Astrocyte (in vitro differentiated cells and primary cell): ENCODE data around the gene PDE7B. TPM values are rescaled to one million over a fixed set of nuclear protein-coding genes. Genes with fewer than 3 reads are reported as not detected.

ENCODE experiments used
- DNase-seq: peaks from one replicate; pipeline ENCODE4 v3.0.0-alpha.2; 2010; ENCODE audit warnings: low read depth
- FAIRE-seq: peaks from 2 replicates; lab custom pipeline; 2011; peaks lifted over from hg19 to GRCh38; lab: Jason Lieb, UNC
- H2AFZ ChIP-seq: 2 replicates; pipeline ENCODE4 v1.6.0; 2012; ENCODE audit warnings: low read depth, low read length, inconsistent platforms
- H3K27ac ChIP-seq: 2 replicates; pipeline ENCODE4 v1.5.1; 2011; ENCODE audit warnings: low read depth, low read length, inconsistent platforms
- H3K27me3 ChIP-seq: 2 replicates; pipeline ENCODE4 v1.6.0; 2011; ENCODE audit warnings: low read length, inconsistent platforms; ENCODE audit not compliant: insufficient read depth
- H3K36me3 ChIP-seq: 2 replicates; pipeline ENCODE4 v1.5.1; 2011; ENCODE audit warnings: low read length, inconsistent platforms; ENCODE audit not compliant: insufficient read depth
- H3K4me1 ChIP-seq: 2 replicates; pipeline ENCODE4 v1.5.1; 2011; ENCODE audit warnings: low read length, inconsistent platforms; ENCODE audit not compliant: insufficient read depth
- H3K4me2 ChIP-seq: 2 replicates; pipeline ENCODE4 v1.6.0; 2012; ENCODE audit warnings: low read length, inconsistent platforms
- H3K4me3 ChIP-seq: 2 replicates; pipeline ENCODE4 v1.5.1; 2011; ENCODE audit warnings: low read depth, mild to moderate bottlenecking, low read length, inconsistent platforms; ENCODE audit not compliant: insufficient read depth
- H3K79me2 ChIP-seq: 2 replicates; pipeline ENCODE4 v1.6.0; 2012; ENCODE audit warnings: mild to moderate bottlenecking, low read length, inconsistent platforms; ENCODE audit not compliant: insufficient read depth
- H3K9ac ChIP-seq: 2 replicates; pipeline ENCODE4 v1.6.0; 2012; ENCODE audit warnings: mild to moderate bottlenecking, low read length, inconsistent platforms
- H3K9me3 ChIP-seq: 2 replicates; pipeline ENCODE4 v1.5.1; 2012; ENCODE audit warnings: low read depth, mild to moderate bottlenecking, low read length, inconsistent platforms; ENCODE audit not compliant: insufficient read depth
- H4K20me1 ChIP-seq: 2 replicates; pipeline ENCODE4 v1.6.0; 2012; ENCODE audit warnings: low read length, inconsistent platforms; ENCODE audit not compliant: insufficient read depth
- H3K27ac Mint-ChIP-seq: one replicate; pipeline ENCODE4 v1.8.0; 2021; ENCODE audit warnings: mild to moderate bottlenecking, mixed read lengths; ENCODE audit not compliant: unreplicated experiment
- H3K27me3 Mint-ChIP-seq: one replicate; pipeline ENCODE4 v1.8.0; 2021; ENCODE audit warnings: low read depth, mixed read lengths; ENCODE audit not compliant: unreplicated experiment
- H3K36me3 Mint-ChIP-seq: one replicate; pipeline ENCODE4 v1.8.0; 2021; ENCODE audit warnings: low read depth, mixed read lengths; ENCODE audit not compliant: unreplicated experiment
- H3K4me1 Mint-ChIP-seq: one replicate; pipeline ENCODE4 v1.8.0; 2021; ENCODE audit warnings: low read depth, mixed read lengths; ENCODE audit not compliant: unreplicated experiment
- H3K4me3 Mint-ChIP-seq: one replicate; pipeline ENCODE4 v1.8.0; 2021; ENCODE audit warnings: mild to moderate bottlenecking, moderate library complexity, mixed read lengths; ENCODE audit not compliant: unreplicated experiment
- H3K9me3 Mint-ChIP-seq: one replicate; pipeline ENCODE4 v1.8.0; 2021; ENCODE audit warnings: mild to moderate bottlenecking, mixed read lengths; ENCODE audit not compliant: unreplicated experiment
- CTCF ChIP-seq: IDR thresholded peaks from 2 replicates; pipeline ENCODE4 v1.5.1; 2011; ENCODE audit warnings: low read depth, mild to moderate bottlenecking, inconsistent platforms, low read length, moderate library complexity; ENCODE audit not compliant: insufficient read depth
- EZH2 ChIP-seq: IDR thresholded peaks from 2 replicates; pipeline ENCODE4 v1.6.1; 2012; ENCODE audit warnings: mild to moderate bottlenecking, low read length, inconsistent platforms; ENCODE audit not compliant: insufficient read depth
- total RNA-seq: library from RNA; stranded (reverse); gene quantifications from 2 replicates; pipeline ENCODE4 v1.2.1, GENCODE V29; 2021

The PDE7B gene
- total RNA-seq, 1 donor from 2014 or later = 0.27 TPM

GRCh38 chr6:135854799-135855198, 3.3 kb downstream of the PDE7B start:
- no peaks in the 10 kb centered on the region for H3K9me3 Mint-ChIP-seq
- FAIRE-seq = no peak

GRCh38 chr6:135858931-135859330, 7.4 kb downstream of the PDE7B start:
- Histone ChIP-seq H3K4me2 (no peak overlapping the region), H3K4me3 (no peak overlapping the region), H3K9me3 (no peaks in the 10 kb centered on the region), H3K36me3 (no peaks in the 10 kb centered on the region), H3K27ac (no peak overlapping the region), H3K9ac (no peak overlapping the region), H2AFZ (no peak overlapping the region), H4K20me1 (no peaks in the 10 kb centered on the region), H3K79me2 (no peaks in the 10 kb centered on the region), H3K4me1 (no peaks in the 10 kb centered on the region), H3K27me3 (no peaks in the 10 kb centered on the region)
- H3K36me3 Mint-ChIP-seq = no peaks in the 10 kb centered on the region
- FAIRE-seq (no peak), DNase-seq (no peak)
- no peaks in the 10 kb centered on the region for H3K9me3 Mint-ChIP-seq
- H3K27me3 Mint-ChIP-seq = no peaks in the 10 kb centered on the region
- no peak overlapping the region for H3K4me3 Mint-ChIP-seq
- H3K27ac Mint-ChIP-seq = no peak overlapping the region
- no peak for TF ChIP-seq EZH2
- TF ChIP-seq CTCF = no peak
- H3K4me1 Mint-ChIP-seq = no peaks in the 10 kb centered on the region

More at GRCh38 chr6:135854799-135855198, 3.3 kb downstream of the PDE7B start:
- TF ChIP-seq CTCF (no peak), EZH2 (no peak)
- H4K20me1 ChIP-seq = no peaks in the 10 kb centered on the region
- no peak overlapping the region for H3K4me3 Mint-ChIP-seq
- H3K27me3 Mint-ChIP-seq = no peaks in the 10 kb centered on the region
- H2AFZ ChIP-seq = no peak overlapping the region
- no peaks in the 10 kb centered on the region for H3K9me3 ChIP-seq
- no peak overlapping the region for H3K9ac ChIP-seq
- H3K4me1 Mint-ChIP-seq = peaks cover 9% of the 10 kb centered on the region
- no peak overlapping the region for H3K27ac ChIP-seq
- H3K4me1 ChIP-seq = peaks cover 8% of the 10 kb centered on the region
- no peaks in the 10 kb centered on the region for H3K27me3 ChIP-seq
- H3K27ac Mint-ChIP-seq = no peak overlapping the region
- no peak overlapping the region for H3K4me3 ChIP-seq
- no peaks in the 10 kb centered on the region for H3K36me3 ChIP-seq
- no peak for DNase-seq
- no peaks in the 10 kb centered on the region for H3K36me3 Mint-ChIP-seq
- peak overlapping the region; percentile 82 for H3K4me2 ChIP-seq
- no peaks in the 10 kb centered on the region for H3K79me2 ChIP-seq

- no peaks in the 10 kb centered on the region for H3K27me3 Mint-ChIP-seq
- Histone ChIP-seq H3K4me2 (no peak overlapping the region), H3K79me2 (no peaks in the 10 kb centered on the region), H2AFZ (no peak overlapping the region), H3K36me3 (no peaks in the 10 kb centered on the region), H4K20me1 (no peaks in the 10 kb centered on the region), H3K9me3 (no peaks in the 10 kb centered on the region), H3K4me3 (no peak overlapping the region), H3K27ac (no peak overlapping the region), H3K27me3 (no peaks in the 10 kb centered on the region), H3K4me1 (no peaks in the 10 kb centered on the region), H3K9ac (no peak overlapping the region)
- TF ChIP-seq EZH2 = no peak
- no peak overlapping the region for H3K27ac Mint-ChIP-seq
- H3K36me3 Mint-ChIP-seq = no peaks in the 10 kb centered on the region
- peaks cover 2% of the 10 kb centered on the region for H3K9me3 Mint-ChIP-seq
- FAIRE-seq = no peak
- H3K4me1 Mint-ChIP-seq = no peaks in the 10 kb centered on the region
- no peak overlapping the region for H3K4me3 Mint-ChIP-seq
- DNase-seq = no peak
Measured at GRCh38 chr6:135860361-135860760, 8.9 kb downstream of the PDE7B start.
